ENCODE results near the gene DPF3.

Gene DPF3

DNA sequence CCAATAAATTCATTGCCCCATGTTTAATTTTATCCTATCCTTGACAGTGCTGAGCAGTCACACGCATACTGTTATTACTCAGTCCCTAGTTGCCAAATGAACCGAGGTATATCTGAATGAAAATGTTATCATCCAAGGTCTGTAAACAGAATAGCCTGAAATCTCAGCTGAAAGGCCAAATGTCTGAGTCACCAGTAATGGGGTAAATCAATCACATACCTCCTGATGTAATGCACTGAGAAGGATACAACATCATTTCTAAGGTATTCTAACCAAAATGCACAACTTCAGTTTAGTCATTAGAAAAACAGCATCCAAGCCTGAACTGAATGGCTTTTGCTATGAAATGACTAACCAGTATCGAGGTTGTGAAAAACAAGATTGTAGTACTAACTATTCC lies 228.6 kb downstream of the DPF3 start:
- no peaks in the 10 kb centered on the region for H3K9me3 ChIP-seq (ENCODE audit: control insufficient read depth in 5 of 5, low read length in 5 of 5)
- H3K27ac ChIP-seq (ENCODE audit: low read depth, low read length): no peak overlapping the region
- H3K27me3 ChIP-seq (ENCODE audit: control insufficient read depth in 5 of 5, insufficient read depth in 4 of 5, low read length in 5 of 5): no peaks in the 10 kb centered on the region
- H3K36me3 ChIP-seq (ENCODE audit: control insufficient read depth in 5 of 5, insufficient read depth in 5 of 5, low read length in 5 of 5): no peaks in the 10 kb centered on the region
- H3K9ac ChIP-seq (ENCODE audit: low read length in 5 of 5): no peak overlapping the region
- no peak overlapping the region for H3K4me3 ChIP-seq (ENCODE audit: low read depth in 1 of 5, low read length in 5 of 5)
- H3K4me1 ChIP-seq (ENCODE audit: control insufficient read depth in 5 of 5, insufficient read depth in 5 of 5, low read length in 5 of 5): no peaks in the 10 kb centered on the region

DNA sequence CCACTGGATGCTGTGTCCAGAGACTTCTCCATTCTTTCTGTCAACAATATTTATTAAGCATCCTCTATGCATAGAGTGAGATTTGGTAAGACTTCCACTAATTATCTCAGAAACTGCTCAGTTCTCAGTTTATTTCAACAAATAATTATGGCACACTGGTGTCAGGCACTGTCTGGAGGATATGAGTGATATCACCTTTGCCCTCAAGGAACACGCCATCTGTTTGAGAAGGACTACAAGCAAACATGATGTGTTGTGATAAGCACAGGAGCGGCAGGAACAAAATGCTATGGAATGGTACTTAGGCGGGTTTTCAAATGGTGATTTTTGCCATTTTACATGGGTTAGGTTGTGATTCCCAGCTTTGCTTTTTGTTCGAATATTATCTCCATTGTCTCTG lies 229.2 kb downstream of the DPF3 start:
- no peak overlapping the region for H3K4me3 ChIP-seq (ENCODE audit: low read depth in 1 of 5, low read length in 5 of 5)
- no peaks in the 10 kb centered on the region for H3K4me1 ChIP-seq (ENCODE audit: control insufficient read depth in 5 of 5, insufficient read depth in 5 of 5, low read length in 5 of 5)
- H3K9ac ChIP-seq (ENCODE audit: low read length in 5 of 5): no peak overlapping the region
- H3K27ac ChIP-seq (ENCODE audit: low read depth, low read length): no peak overlapping the region
- H3K36me3 ChIP-seq (ENCODE audit: control insufficient read depth in 5 of 5, insufficient read depth in 5 of 5, low read length in 5 of 5): no peaks in the 10 kb centered on the region
- no peaks in the 10 kb centered on the region for H3K27me3 ChIP-seq (ENCODE audit: control insufficient read depth in 5 of 5, insufficient read depth in 4 of 5, low read length in 5 of 5)
- H3K9me3 ChIP-seq (ENCODE audit: control insufficient read depth in 5 of 5, low read length in 5 of 5): no peaks in the 10 kb centered on the region

- Histone ChIP-seq H3K36me3 (ENCODE audit: control insufficient read depth in 5 of 5, insufficient read depth in 5 of 5, low read length in 5 of 5) (no peaks in the 10 kb centered on the region), H3K9me3 (ENCODE audit: control insufficient read depth in 5 of 5, low read length in 5 of 5) (no peaks in the 10 kb centered on the region), H3K4me3 (ENCODE audit: low read depth in 1 of 5, low read length in 5 of 5) (no peak overlapping the region), H3K27me3 (ENCODE audit: control insufficient read depth in 5 of 5, insufficient read depth in 4 of 5, low read length in 5 of 5) (no peaks in the 10 kb centered on the region), H3K27ac (ENCODE audit: low read depth, low read length) (no peak overlapping the region), H3K9ac (ENCODE audit: low read length in 5 of 5) (no peak overlapping the region), H3K4me1 (ENCODE audit: control insufficient read depth in 5 of 5, insufficient read depth in 5 of 5, low read length in 5 of 5) (no peaks in the 10 kb centered on the region)
These were observed 229.8 kb downstream of the DPF3 start for GRCh38 chr14:72663956-72664650.

- Histone ChIP-seq H3K9ac (ENCODE audit: low read length in 5 of 5) (no peak overlapping the region), H3K4me1 (ENCODE audit: control insufficient read depth in 5 of 5, insufficient read depth in 5 of 5, low read length in 5 of 5) (no peaks in the 10 kb centered on the region), H3K9me3 (ENCODE audit: control insufficient read depth in 5 of 5, low read length in 5 of 5) (no peaks in the 10 kb centered on the region), H3K27me3 (ENCODE audit: control insufficient read depth in 5 of 5, insufficient read depth in 4 of 5, low read length in 5 of 5) (no peaks in the 10 kb centered on the region), H3K27ac (ENCODE audit: low read depth, low read length) (no peak overlapping the region), H3K4me3 (ENCODE audit: low read depth in 1 of 5, low read length in 5 of 5) (no peak overlapping the region), H3K36me3 (ENCODE audit: control insufficient read depth in 5 of 5, insufficient read depth in 5 of 5, low read length in 5 of 5) (no peaks in the 10 kb centered on the region)
These were observed 230.8 kb downstream of the DPF3 start for GRCh38 chr14:72663076-72663487.

DNA sequence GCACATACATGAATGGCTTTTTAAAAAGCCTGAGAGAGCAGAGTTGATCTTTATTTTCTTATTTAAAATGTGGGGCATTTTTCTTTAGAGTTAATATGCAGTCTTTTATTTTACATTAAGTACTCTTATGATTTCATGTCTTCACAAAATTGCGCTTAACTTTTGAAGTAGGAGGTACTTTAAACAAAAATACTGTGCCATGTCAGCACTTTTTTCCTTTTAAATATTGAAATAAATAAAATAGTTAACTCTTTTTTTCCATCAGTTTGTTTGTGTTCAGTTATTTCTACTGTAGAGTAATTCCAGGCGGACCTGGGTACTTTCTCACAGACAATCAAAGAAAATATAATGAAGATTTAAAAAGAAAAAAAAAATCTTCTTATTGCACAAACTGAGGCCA lies 231.7 kb downstream of the DPF3 start:
- Histone ChIP-seq H3K27ac (ENCODE audit: low read depth, low read length) (no peak overlapping the region), H3K9me3 (ENCODE audit: control insufficient read depth in 5 of 5, low read length in 5 of 5) (no peaks in the 10 kb centered on the region), H3K4me1 (ENCODE audit: control insufficient read depth in 5 of 5, insufficient read depth in 5 of 5, low read length in 5 of 5) (no peaks in the 10 kb centered on the region), H3K4me3 (ENCODE audit: low read depth in 1 of 5, low read length in 5 of 5) (no peak overlapping the region), H3K9ac (ENCODE audit: low read length in 5 of 5) (no peak overlapping the region), H3K27me3 (ENCODE audit: control insufficient read depth in 5 of 5, insufficient read depth in 4 of 5, low read length in 5 of 5) (no peaks in the 10 kb centered on the region), H3K36me3 (ENCODE audit: control insufficient read depth in 5 of 5, insufficient read depth in 5 of 5, low read length in 5 of 5) (no peaks in the 10 kb centered on the region)

GRCh38 chr14:72657214-72657921 lies 236.5 kb downstream of the DPF3 start:
- no peaks in the 10 kb centered on the region for H3K36me3 ChIP-seq (ENCODE audit: control insufficient read depth in 5 of 5, insufficient read depth in 5 of 5, low read length in 5 of 5)
- no peaks in the 10 kb centered on the region for H3K4me1 ChIP-seq (ENCODE audit: control insufficient read depth in 5 of 5, insufficient read depth in 5 of 5, low read length in 5 of 5)
- H3K9ac ChIP-seq (ENCODE audit: low read length in 5 of 5): no peak overlapping the region
- no peak overlapping the region for H3K4me3 ChIP-seq (ENCODE audit: low read depth in 1 of 5, low read length in 5 of 5)
- H3K27me3 ChIP-seq (ENCODE audit: control insufficient read depth in 5 of 5, insufficient read depth in 4 of 5, low read length in 5 of 5): peaks cover 0 to 3% (median 0%) of the 10 kb centered on the region in 5 donors
- H3K27ac ChIP-seq (ENCODE audit: low read depth, low read length): no peak overlapping the region
- H3K9me3 ChIP-seq (ENCODE audit: control insufficient read depth in 5 of 5, low read length in 5 of 5): no peaks in the 10 kb centered on the region

DNA sequence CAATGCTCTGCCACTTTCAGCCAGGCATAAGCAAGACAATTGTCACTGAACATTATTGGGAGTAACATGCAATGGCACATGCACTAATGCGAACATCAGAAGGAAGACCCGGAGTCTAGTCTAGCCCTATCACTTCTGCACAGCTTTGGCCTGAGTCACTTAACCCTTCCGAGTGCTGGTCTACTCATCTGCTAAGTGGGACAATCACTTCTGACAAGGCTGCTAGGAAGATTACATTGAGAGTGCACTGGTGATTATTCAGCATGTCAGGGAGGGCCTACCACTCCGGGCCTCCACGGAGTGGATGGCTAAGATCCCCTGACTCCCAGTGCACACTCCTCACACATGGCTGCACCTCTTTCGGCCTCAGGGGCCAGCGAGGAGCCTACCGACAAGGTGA lies 240.9 kb downstream of the DPF3 start:
- no peak overlapping the region for H3K9ac ChIP-seq (ENCODE audit: low read length in 5 of 5)
- no peaks in the 10 kb centered on the region for H3K9me3 ChIP-seq (ENCODE audit: control insufficient read depth in 5 of 5, low read length in 5 of 5)
- no peak overlapping the region for H3K4me3 ChIP-seq (ENCODE audit: low read depth in 1 of 5, low read length in 5 of 5)
- no peak overlapping the region for H3K27ac ChIP-seq (ENCODE audit: low read depth, low read length)
- peaks cover 0 to 8% (median 0%) of the 10 kb centered on the region in 5 donors for H3K4me1 ChIP-seq (ENCODE audit: control insufficient read depth in 5 of 5, insufficient read depth in 5 of 5, low read length in 5 of 5)
- H3K27me3 ChIP-seq (ENCODE audit: control insufficient read depth in 5 of 5, insufficient read depth in 4 of 5, low read length in 5 of 5): peaks cover 0 to 7% (median 5%) of the 10 kb centered on the region in 5 donors
- no peaks in the 10 kb centered on the region for H3K36me3 ChIP-seq (ENCODE audit: control insufficient read depth in 5 of 5, insufficient read depth in 5 of 5, low read length in 5 of 5)

DNA sequence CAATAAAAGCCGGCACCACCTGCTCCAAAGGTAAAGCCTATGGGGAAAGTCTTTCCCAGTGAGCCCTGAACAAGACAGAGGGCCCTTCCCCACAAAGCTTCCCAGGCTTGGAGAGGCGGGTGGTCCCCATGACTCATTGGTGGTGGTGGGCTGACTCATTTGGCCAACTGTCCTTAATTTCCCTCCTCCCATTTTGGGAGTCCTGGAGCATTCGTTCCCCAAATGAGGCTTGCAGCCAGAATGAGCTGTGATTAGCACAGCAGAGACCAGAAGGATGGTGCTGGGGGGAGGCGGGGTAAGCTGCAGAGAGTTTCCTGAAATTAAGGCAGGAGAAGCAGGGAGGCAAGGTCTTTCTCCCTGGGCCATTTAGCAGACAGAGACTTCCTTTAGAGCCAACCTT lies 241.7 kb downstream of the DPF3 start:
- Histone ChIP-seq H3K36me3 (ENCODE audit: control insufficient read depth in 5 of 5, insufficient read depth in 5 of 5, low read length in 5 of 5) (no peaks in the 10 kb centered on the region), H3K9ac (ENCODE audit: low read length in 5 of 5) (no peak overlapping the region), H3K9me3 (ENCODE audit: control insufficient read depth in 5 of 5, low read length in 5 of 5) (no peaks in the 10 kb centered on the region), H3K4me3 (ENCODE audit: low read depth in 1 of 5, low read length in 5 of 5) (no peak overlapping the region), H3K27me3 (ENCODE audit: control insufficient read depth in 5 of 5, insufficient read depth in 4 of 5, low read length in 5 of 5) (peaks cover 0 to 7% (median 5%) of the 10 kb centered on the region in 5 donors), H3K27ac (ENCODE audit: low read depth, low read length) (no peak overlapping the region), H3K4me1 (ENCODE audit: control insufficient read depth in 5 of 5, insufficient read depth in 5 of 5, low read length in 5 of 5) (peaks cover 0 to 8% (median 0%) of the 10 kb centered on the region in 5 donors)

GRCh38 chr14:72651714-72652113 lies 242.2 kb downstream of the DPF3 start:
- Histone ChIP-seq H3K4me1 (ENCODE audit: control insufficient read depth in 5 of 5, insufficient read depth in 5 of 5, low read length in 5 of 5) (peaks cover 0 to 8% (median 0%) of the 10 kb centered on the region in 5 donors), H3K4me3 (ENCODE audit: low read depth in 1 of 5, low read length in 5 of 5) (no peak overlapping the region), H3K9me3 (ENCODE audit: control insufficient read depth in 5 of 5, low read length in 5 of 5) (no peaks in the 10 kb centered on the region), H3K27ac (ENCODE audit: low read depth, low read length) (no peak overlapping the region), H3K9ac (ENCODE audit: low read length in 5 of 5) (no peak overlapping the region), H3K27me3 (ENCODE audit: control insufficient read depth in 5 of 5, insufficient read depth in 4 of 5, low read length in 5 of 5) (peaks cover 0 to 7% (median 5%) of the 10 kb centered on the region in 5 donors), H3K36me3 (ENCODE audit: control insufficient read depth in 5 of 5, insufficient read depth in 5 of 5, low read length in 5 of 5) (no peaks in the 10 kb centered on the region)

DNA sequence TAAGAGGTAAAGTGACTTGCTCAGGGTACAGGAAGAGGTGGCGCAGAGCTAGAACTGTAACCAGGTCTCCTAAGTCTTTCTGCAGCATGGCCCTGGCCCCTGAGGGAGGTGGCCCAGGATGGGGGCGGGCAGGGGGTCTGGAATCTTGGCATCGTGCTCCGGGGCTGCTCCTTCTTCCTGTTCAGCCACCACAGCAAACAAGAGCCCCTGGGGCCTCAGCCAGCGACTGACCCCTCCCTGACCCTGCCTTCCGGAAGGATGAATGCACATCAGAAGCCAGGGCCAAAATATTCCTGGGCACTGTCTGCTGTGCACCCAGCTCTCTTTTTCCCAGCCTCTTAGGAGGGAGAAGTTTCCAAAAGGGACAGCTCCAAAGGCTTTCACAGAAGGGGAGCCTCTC lies 242.8 kb downstream of the DPF3 start:
- no peak overlapping the region for H3K9ac ChIP-seq (ENCODE audit: low read length in 5 of 5)
- no peaks in the 10 kb centered on the region for H3K9me3 ChIP-seq (ENCODE audit: control insufficient read depth in 5 of 5, low read length in 5 of 5)
- peaks cover 0 to 7% (median 5%) of the 10 kb centered on the region in 5 donors for H3K27me3 ChIP-seq (ENCODE audit: control insufficient read depth in 5 of 5, insufficient read depth in 4 of 5, low read length in 5 of 5)
- no peaks in the 10 kb centered on the region for H3K36me3 ChIP-seq (ENCODE audit: control insufficient read depth in 5 of 5, insufficient read depth in 5 of 5, low read length in 5 of 5)
- H3K27ac ChIP-seq (ENCODE audit: low read depth, low read length): no peak overlapping the region
- H3K4me1 ChIP-seq (ENCODE audit: control insufficient read depth in 5 of 5, insufficient read depth in 5 of 5, low read length in 5 of 5): peaks cover 0 to 8% (median 0%) of the 10 kb centered on the region in 5 donors
- H3K4me3 ChIP-seq (ENCODE audit: low read depth in 1 of 5, low read length in 5 of 5): no peak overlapping the region

Data from subcutaneous abdominal adipose tissue (tissue), 5 donors.